Endothelial cell of umbilical vein (primary cell): ENCODE results near the gene FABP6. TPM values are rescaled to one million over a fixed set of nuclear protein-coding genes. Genes with fewer than 3 reads are reported as not detected.

ENCODE experiments used
- BruUV-seq: library from RNA; stranded (reverse); fragments of 400-500 nt; replicated peaks from 2 replicates; lab custom pipeline; 2021; lab: Mats Ljungman, UMichigan
- CTCF ChIA-PET: fragments of 300-600, 350-600 bp; sonication (Branson Sonifier 250); formaldehyde crosslinking; loops from one replicate; lab custom pipeline; 2021; ENCODE audit warnings: antibody characterized with exemption, inconsistent platforms; lab: Charles Lee
- POLR2A ChIA-PET: fragments of 300-600, 350-600 bp; sonication (Branson Sonifier 250); formaldehyde crosslinking; loops from one replicate; lab custom pipeline; 2021; ENCODE audit warnings: antibody characterized with exemption, inconsistent platforms; lab: Charles Lee
- DNase-seq: peaks from one replicate; pipeline ENCODE4 v3.0.0-alpha.2; 2011; ENCODE audit warnings: low read depth, low spot score
- FAIRE-seq: peaks from 2 replicates; lab custom pipeline; 2011; peaks lifted over from hg19 to GRCh38; lab: Jason Lieb, UNC
- H2AFZ ChIP-seq: 2 replicates; pipeline ENCODE4 v1.6.0; 2012; ENCODE audit warnings: low read depth, low read length, control low read depth, inconsistent platforms
- H3K27ac ChIP-seq: 2 replicates; pipeline ENCODE4 v1.5.1; 2011; ENCODE audit warnings: low read depth, mild to moderate bottlenecking, control low read depth, low read length, moderate library complexity; ENCODE audit not compliant: insufficient read depth
- H3K27me3 ChIP-seq, 2 experiments: 2 replicates each; pipeline versions ENCODE4 v1.6.0 to v1.6.1; 2011; ENCODE audit warnings: low read length in 2 of 2, mixed read lengths in 1 of 2; ENCODE audit not compliant: control insufficient read depth in 2 of 2, insufficient read depth in 2 of 2
- H3K36me3 ChIP-seq, 2 experiments: 2 replicates in 1 of 2; 3 replicates in 1 of 2; pipeline ENCODE4 v1.5.1; 2011; ENCODE audit warnings: low read length in 2 of 2, mild to moderate bottlenecking in 1 of 2, moderate library complexity in 1 of 2; ENCODE audit not compliant: control insufficient read depth in 2 of 2, insufficient read depth in 2 of 2; ENCODE audit errors: extremely low read depth in 1 of 2
- H3K4me1 ChIP-seq: 3 replicates; pipeline ENCODE4 v1.5.1; 2011; ENCODE audit warnings: mild to moderate bottlenecking, low read length; ENCODE audit not compliant: control insufficient read depth, insufficient read depth; ENCODE audit errors: extremely low read depth
- H3K4me2 ChIP-seq: 2 replicates; pipeline ENCODE4 v1.6.1; 2011; ENCODE audit warnings: low read length, control low read depth, mixed read lengths; ENCODE audit not compliant: insufficient read depth
- H3K4me3 ChIP-seq, 3 experiments: fragments of 200-600 bp in 1 of 3; sonication (generic), shearing (Covaris generic) in 1 of 3; replicated peaks in 1 of 3; 2 replicates each; pipeline ENCODE4 v1.5.1; 2011 to 2016; ENCODE audit warnings: control low read depth in 3 of 3, low read length in 3 of 3, mild to moderate bottlenecking in 2 of 3, inconsistent platforms in 1 of 3, low read depth in 1 of 3, moderate library complexity in 1 of 3; ENCODE audit not compliant: insufficient read depth in 1 of 3
- H3K79me2 ChIP-seq: 2 replicates; pipeline ENCODE4 v1.6.0; 2012; ENCODE audit warnings: low read length, inconsistent platforms; ENCODE audit not compliant: control insufficient read depth, insufficient read depth
- H3K9ac ChIP-seq: replicated peaks from 2 replicates; pipeline ENCODE3; 2011; ENCODE audit warnings: low read length, control low read depth; ENCODE audit not compliant: insufficient read depth; ENCODE audit errors: extremely low read depth
- H3K9me1 ChIP-seq: replicated peaks from 3 replicates; pipeline ENCODE4 v1.6.0; 2011; ENCODE audit warnings: mild to moderate bottlenecking, low read length; ENCODE audit not compliant: control insufficient read depth, insufficient read depth; ENCODE audit errors: extremely low read depth
- H3K9me3 ChIP-seq: replicated peaks from 2 replicates; pipeline ENCODE4 v1.5.1; 2012; ENCODE audit warnings: low read length, inconsistent platforms; ENCODE audit not compliant: control insufficient read depth, insufficient read depth
- H4K20me1 ChIP-seq: replicated peaks from 2 replicates; pipeline ENCODE3; 2011; ENCODE audit warnings: mild to moderate bottlenecking, low read length; ENCODE audit not compliant: control insufficient read depth, insufficient read depth; ENCODE audit errors: extremely low read depth
- EZH2 ChIP-seq: IDR thresholded peaks from 2 replicates; pipeline ENCODE4 v1.6.1; 2012; ENCODE audit warnings: borderline replicate concordance, low read depth, mild to moderate bottlenecking, moderate library complexity, low read length, inconsistent platforms; ENCODE audit not compliant: severe bottlenecking
- FOS ChIP-seq: IDR thresholded peaks from 2 replicates; pipeline ENCODE4 v1.6.1; 2011; ENCODE audit warnings: mild to moderate bottlenecking, low read length, moderate library complexity, borderline replicate concordance; ENCODE audit not compliant: insufficient read depth
- GATA2 ChIP-seq: IDR thresholded peaks from 2 replicates; pipeline ENCODE4 v1.7.0; 2011; ENCODE audit warnings: low read depth, mild to moderate bottlenecking, moderate library complexity, mixed read lengths, low read length; ENCODE audit not compliant: insufficient read length, insufficient read depth
- MAX ChIP-seq: IDR thresholded peaks from 2 replicates; pipeline ENCODE4 v1.6.1; 2011; ENCODE audit not compliant: insufficient read depth, insufficient read length
- MYC ChIP-seq: IDR thresholded peaks from one replicate; pipeline ENCODE4 v1.6.1; 2011; ENCODE audit warnings: mild to moderate bottlenecking, low read depth, low read length
- POLR2A ChIP-seq: IDR thresholded peaks from 2 replicates; pipeline ENCODE4 v1.6.1; 2012; ENCODE audit warnings: low read depth, mild to moderate bottlenecking, control low read depth, low read length
- POLR2AphosphoS5 ChIP-seq: IDR thresholded peaks from 2 replicates; pipeline ENCODE4 v1.6.1; 2012; ENCODE audit warnings: low read depth, mild to moderate bottlenecking, control low read depth, low read length, moderate library complexity; ENCODE audit not compliant: insufficient read depth
- dilution Hi-C: fragments of 300-500 bp; cut with MboI; formaldehyde crosslinking; loops from one replicate; pipeline ENCODE4 v1.15.0; 2019; ENCODE audit warnings: low sequenced_read_pairs; ENCODE audit not compliant: extremely low pct_ligation_motif_present
- intact Hi-C: fragments of 100-400 bp; cut with micrococcal nuclease; formaldehyde crosslinking; loops from one replicate; pipeline ENCODE4 v1.10.0; 2022
- polyA plus RNA-seq, 4 experiments: library from polyadenylated mRNA; depleted of rRNA in 3 of 4; stranded (reverse) in 3 of 4; unstranded in 1 of 4; fragments of >200 nt; gene quantifications; 2 replicates each; pipeline versions ENCODE4 v1.2.1 to v1.2.3, GENCODE V29; 2011 to 2012; ENCODE audit warnings: missing spikeins in 1 of 4
- total RNA-seq: library from RNA; stranded (reverse); gene quantifications from 2 replicates; pipeline ENCODE4 v1.2.3, GENCODE V29; 2021
- TF ChIP-seq, protein P1 (sequence below), 2 donors: IDR thresholded peaks; 1 replicate in 1 of 2; 2 replicates in 1 of 2; pipeline ENCODE4 v1.5.1; 2011; ENCODE audit warnings: low read length in 2 of 2, mild to moderate bottlenecking in 2 of 2, moderate library complexity in 2 of 2, control low read depth in 1 of 2, inconsistent platforms in 1 of 2, low read depth in 1 of 2; ENCODE audit not compliant: insufficient read depth in 1 of 2; ENCODE audit errors: extremely low read depth in 1 of 2

FABP6 gene
- total and polyA plus RNA-seq, 2 donors (not counting 3 experiments of a cell fraction or from before 2014, with no cell fraction given) = not detected

DNA sequence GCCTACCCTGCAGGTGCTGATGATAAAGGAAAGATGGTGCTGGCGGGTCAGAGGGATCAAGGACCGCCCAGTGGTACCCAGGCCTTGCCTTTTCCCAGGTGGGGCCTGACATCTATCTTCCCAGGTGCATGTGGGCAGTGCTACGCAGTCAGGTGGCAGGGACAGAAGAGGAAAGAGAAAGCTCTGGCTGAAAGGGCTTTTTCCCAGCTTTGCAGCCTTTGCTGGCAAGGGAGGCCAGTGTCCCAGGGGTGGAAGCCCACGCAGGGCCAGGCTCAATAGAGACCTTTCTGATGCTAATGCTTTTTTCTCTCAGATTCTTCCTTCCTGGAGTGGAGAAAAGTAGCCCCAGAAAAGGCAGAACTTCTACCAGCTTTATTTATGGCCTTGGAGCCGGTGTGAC, 36.7 kb downstream of the FABP6 start:
- H3K27me3 ChIP-seq = no peaks in the 10 kb centered on the region
- no peaks in the 10 kb centered on the region for H3K79me2 ChIP-seq
- H3K9ac ChIP-seq = no peak overlapping the region
- no peak overlapping the region for H2AFZ ChIP-seq
- no peak overlapping the region for H3K4me3 ChIP-seq
- no peaks in the 10 kb centered on the region for H3K9me3 ChIP-seq
- peaks cover 51% of the 10 kb centered on the region for H3K4me1 ChIP-seq
- no peak overlapping the region for H3K27ac ChIP-seq
- TF ChIP-seq POLR2AphosphoS5 (no peak), MAX (no peak), MYC (no peak), FOS (no peak), POLR2A (no peak), GATA2 (no peak), EZH2 (no peak)
- TF ChIP-seq, protein P1, sequence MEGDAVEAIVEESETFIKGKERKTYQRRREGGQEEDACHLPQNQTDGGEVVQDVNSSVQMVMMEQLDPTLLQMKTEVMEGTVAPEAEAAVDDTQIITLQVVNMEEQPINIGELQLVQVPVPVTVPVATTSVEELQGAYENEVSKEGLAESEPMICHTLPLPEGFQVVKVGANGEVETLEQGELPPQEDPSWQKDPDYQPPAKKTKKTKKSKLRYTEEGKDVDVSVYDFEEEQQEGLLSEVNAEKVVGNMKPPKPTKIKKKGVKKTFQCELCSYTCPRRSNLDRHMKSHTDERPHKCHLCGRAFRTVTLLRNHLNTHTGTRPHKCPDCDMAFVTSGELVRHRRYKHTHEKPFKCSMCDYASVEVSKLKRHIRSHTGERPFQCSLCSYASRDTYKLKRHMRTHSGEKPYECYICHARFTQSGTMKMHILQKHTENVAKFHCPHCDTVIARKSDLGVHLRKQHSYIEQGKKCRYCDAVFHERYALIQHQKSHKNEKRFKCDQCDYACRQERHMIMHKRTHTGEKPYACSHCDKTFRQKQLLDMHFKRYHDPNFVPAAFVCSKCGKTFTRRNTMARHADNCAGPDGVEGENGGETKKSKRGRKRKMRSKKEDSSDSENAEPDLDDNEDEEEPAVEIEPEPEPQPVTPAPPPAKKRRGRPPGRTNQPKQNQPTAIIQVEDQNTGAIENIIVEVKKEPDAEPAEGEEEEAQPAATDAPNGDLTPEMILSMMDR (IDR thresholded peaks at IDR 0.05; ENCODE audit: extremely low read depth in 1 of 2, insufficient read depth in 1 of 2, low read depth in 1 of 2, low read length in 2 of 2) = no peak
- H3K36me3 ChIP-seq = no peaks in the 10 kb centered on the region
- FAIRE-seq (no peak), DNase-seq (no peak)
- CTCF ChIA-PET = interaction anchor here (1.2 kb wide), 1 partner anchor 245 kb away, joined by 4 read pairs; no protein-coding TSS in a partner anchor
- BruUV-seq = no TSS peak
- dilution Hi-C loops (no loop called here), intact Hi-C loops (no loop called here)
- H3K4me2 ChIP-seq = no peak overlapping the region
- H3K9me1 ChIP-seq = no peaks in the 10 kb centered on the region
- POLR2A ChIA-PET = no interaction called here
- H4K20me1 ChIP-seq = no peaks in the 10 kb centered on the region
